SIG-M5 treated with dmso at 0.1 percent for 504 hours (cell line): ENCODE measurements around the gene INTS6.

Source experiments
- DNase-seq: peaks from one replicate; lab custom pipeline; 2025; ENCODE audit not compliant: unreplicated experiment; lab: John Stamatoyannopoulos, UW

Gene INTS6, protein sequence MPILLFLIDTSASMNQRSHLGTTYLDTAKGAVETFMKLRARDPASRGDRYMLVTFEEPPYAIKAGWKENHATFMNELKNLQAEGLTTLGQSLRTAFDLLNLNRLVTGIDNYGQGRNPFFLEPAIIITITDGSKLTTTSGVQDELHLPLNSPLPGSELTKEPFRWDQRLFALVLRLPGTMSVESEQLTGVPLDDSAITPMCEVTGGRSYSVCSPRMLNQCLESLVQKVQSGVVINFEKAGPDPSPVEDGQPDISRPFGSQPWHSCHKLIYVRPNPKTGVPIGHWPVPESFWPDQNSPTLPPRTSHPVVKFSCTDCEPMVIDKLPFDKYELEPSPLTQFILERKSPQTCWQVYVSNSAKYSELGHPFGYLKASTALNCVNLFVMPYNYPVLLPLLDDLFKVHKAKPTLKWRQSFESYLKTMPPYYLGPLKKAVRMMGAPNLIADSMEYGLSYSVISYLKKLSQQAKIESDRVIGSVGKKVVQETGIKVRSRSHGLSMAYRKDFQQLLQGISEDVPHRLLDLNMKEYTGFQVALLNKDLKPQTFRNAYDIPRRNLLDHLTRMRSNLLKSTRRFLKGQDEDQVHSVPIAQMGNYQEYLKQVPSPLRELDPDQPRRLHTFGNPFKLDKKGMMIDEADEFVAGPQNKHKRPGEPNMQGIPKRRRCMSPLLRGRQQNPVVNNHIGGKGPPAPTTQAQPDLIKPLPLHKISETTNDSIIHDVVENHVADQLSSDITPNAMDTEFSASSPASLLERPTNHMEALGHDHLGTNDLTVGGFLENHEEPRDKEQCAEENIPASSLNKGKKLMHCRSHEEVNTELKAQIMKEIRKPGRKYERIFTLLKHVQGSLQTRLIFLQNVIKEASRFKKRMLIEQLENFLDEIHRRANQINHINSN

DNA sequence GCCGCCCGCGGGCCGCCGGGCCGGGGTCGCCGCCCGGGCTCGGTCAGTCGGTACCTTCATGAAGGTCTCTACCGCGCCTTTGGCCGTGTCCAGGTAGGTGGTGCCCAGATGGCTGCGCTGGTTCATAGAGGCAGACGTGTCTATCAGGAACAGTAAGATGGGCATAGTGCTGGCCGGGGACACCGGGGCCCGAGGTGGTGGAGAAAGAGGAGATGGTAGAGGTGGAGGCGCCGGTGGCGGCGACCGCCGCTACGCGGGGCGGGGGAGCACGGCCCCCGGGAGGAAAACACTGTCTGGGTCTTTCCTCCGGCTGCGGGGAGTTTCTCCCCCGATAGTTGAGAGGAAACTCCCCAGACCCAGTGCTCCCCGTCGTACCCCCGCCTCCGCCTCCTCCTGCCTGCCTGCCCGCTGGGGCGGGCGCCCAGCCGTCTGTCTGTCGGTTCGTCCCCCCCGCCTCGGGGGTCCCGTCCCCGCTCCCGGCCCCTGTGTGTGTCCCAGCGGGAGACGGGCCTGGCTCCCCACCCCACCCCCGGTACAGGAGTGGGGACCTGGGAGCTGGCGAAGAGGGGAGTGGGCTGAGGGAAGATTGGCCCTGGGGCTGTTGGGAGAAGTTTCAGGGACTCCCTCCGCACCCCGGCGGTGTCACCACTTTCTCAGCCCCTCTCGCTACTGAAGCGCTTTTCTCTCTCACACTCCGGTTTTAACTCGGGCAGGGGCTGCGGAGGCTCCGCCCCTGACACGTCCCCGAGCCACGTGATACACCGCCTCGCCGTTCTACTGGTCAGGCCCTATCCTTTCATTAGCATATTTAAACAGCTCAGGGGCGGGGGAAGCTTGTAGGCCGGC lies at the start of gene INTS6:
Gene INTS6 (minus strand): TSS at position 676 of the 846 bp plus-strand sequence. CDS start 511 bp downstream, at position 165.
- peak; percentile 99 for DNase-seq

- DNase-seq: peak; percentile 7
These were observed 49.4 kb upstream of the INTS6 start for GRCh38 chr13:51502153-51502651.

DNA sequence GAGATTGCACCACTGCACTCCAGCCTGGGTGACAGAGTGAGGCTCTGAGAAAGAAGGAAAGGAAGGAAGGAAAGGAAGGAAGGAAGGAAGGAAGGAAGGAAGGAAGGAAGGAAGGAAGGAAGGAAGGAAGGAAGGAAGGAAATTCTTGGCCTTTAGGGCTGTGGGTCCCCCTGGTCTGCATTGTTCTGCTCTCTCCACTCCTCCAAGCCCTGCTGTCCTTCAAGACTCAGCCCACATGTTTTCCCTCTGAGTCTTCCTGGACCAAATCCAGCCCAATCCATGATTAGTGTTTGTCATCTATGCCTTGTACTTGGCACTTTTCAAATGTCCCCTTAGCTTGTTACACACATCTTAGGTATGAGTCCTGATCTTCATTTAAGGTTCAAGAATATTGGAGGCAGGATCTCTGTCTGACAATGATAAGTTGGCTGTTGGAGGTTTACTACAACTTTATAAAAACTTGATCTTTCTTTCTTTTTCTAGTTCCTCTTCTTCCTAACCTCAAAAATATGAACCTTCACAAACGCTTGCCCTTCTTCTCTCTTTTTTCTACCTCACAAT lies 48.8 kb upstream of the INTS6 start:
- DNase-seq: no peak

- no peak for DNase-seq
These were observed 48.3 kb upstream of the INTS6 start for GRCh38 chr13:51501096-51501495.

DNA sequence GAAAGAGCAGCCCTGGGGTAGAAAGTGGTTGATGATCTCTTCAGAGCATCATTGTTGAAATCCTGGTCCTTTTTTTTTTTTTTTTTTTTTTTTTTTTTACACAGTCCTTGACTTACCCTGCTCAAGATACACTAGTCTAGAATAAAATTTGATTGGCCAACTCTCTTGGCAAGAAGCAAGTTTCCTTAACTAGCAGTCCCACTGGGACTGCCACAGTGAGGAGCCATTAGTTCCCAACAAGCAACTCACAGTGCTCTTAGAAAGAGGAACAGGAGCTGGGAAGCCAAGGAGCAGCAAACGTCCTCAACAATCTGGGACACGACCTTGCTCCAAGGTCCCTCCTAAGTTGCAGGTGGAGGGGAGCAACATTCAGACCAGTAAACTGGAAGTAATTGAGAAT lies 47.9 kb upstream of the INTS6 start:
- DNase-seq: no peak

GRCh38 chr13:51499841-51500240 lies 47.0 kb upstream of the INTS6 start:
- DNase-seq: no peak

DNA sequence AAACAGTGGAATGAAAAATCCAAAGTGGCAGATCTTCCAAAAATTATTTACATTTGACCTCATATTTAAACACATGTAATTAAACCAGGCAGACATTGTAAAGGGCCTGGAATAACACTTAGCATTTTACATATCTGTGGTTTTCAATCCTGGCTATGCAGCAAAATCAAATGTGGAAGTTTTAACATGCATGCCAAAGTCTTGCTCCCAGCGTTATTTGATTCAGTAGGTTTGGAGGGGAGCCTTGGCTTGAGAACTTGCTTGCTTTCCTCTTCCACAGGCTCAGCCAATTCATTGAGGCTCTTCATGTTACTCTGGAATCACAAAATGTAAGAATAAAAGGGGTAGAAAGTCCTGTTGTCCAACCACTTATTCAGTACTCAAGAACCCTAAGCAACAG lies 42.5 kb upstream of the INTS6 start:
- no peak for DNase-seq

DNA sequence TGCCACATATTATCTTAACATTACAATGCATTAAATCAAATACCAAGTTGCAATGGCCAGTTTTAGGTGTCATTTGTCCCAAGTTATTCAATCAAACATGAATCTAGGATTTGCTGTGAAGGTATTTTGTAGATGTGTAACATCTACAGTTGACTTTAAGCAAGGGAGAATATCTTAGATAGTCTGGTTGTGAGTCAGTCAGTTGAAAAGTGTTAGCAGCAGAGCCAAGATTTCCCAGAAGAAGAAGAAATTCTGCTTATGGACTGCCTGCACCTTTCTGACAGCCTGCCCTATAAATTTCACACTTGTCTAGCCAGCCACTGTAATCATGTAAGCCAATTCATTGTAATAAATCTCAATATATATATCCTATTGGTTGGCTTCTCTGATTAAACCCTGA lies 41.3 kb upstream of the INTS6 start:
- DNase-seq: no peak

DNA sequence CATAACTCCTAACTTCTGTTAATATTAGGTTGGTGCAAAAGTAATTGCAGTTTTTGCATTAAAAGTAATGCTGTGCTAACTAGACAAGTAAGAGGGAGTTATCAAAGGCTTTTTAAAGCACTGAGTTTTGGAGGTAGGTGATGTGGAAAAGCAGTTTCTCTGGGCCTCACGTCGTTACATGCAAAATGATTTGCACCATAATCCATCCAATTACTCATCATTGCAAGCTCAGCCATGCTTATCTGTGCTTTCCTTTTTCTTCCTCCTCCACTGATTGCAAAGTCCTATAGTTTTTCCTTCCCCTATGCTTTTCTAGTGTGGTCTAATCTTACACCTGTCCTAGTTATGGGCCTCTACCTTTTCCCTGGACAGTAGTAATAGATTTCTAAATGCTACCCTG lies 35.4 kb upstream of the INTS6 start:
- DNase-seq: no peak

GRCh38 chr13:51481656-51482055 lies 28.8 kb upstream of the INTS6 start:
- DNase-seq: no peak

DNA sequence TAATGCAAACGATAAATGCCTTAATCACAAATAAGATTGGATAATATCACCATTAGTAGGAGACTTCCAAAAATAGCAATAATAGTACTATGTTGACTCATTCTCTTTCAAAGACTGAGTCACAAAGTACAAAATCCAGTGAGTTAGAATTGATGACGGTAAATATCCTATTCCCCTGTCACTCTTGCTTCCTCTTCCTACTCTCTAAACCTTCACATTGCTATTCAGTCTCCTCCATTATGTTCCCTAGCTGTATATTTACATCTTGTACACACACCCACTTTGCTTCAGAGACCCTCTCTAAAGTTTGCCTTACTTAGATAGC lies 26.3 kb upstream of the INTS6 start:
- no peak for DNase-seq

DNA sequence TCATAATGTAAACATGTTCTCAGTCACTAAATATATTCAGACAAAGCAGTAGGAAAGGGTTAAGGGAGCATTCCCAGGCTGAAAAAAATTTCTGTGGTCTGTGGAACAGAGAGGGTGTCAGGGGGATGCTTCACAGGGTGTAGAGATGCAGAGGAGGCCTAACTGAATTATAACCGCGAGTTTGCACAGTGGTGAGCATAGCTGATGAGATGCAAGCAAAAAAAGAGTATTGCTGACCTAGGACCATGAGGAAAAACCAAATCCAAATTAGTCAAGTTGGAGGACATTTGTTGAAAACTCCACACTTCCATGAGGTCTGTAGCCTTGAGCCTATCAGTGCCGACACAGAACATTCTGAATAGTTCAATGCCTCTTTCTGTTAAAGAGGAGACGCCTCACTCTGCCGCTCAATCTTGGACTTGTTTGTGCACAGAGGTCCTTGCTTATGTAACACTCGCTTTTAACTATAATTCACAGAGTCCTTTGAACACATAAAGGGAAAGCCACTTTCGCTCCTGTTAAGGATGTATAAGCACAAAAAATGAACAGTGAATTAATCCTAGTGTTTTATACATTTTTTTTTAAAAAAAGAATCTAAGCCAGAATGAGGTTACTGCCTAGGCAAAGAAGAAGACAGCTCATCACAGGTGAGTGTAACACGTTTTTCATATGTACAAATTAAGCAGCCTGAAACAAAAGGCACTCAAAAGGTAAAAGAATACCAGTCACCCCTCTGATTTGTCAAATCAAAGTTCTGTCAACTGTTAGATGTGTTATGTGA lies 25.8 kb upstream of the INTS6 start:
- no peak for DNase-seq

GRCh38 chr13:51477653-51478324 lies 25.0 kb upstream of the INTS6 start:
- DNase-seq: no peak

- no peak for DNase-seq
These were observed 24.3 kb upstream of the INTS6 start for GRCh38 chr13:51477149-51477548.

GRCh38 chr13:51475727-51476501 lies 23.1 kb upstream of the INTS6 start:
- DNase-seq: no peak

- DNase-seq: no peak
These were observed 17.0 kb upstream of the INTS6 start for GRCh38 chr13:51469790-51470189.

GRCh38 chr13:51467730-51468129 lies 14.9 kb upstream of the INTS6 start:
- no peak for DNase-seq

DNA sequence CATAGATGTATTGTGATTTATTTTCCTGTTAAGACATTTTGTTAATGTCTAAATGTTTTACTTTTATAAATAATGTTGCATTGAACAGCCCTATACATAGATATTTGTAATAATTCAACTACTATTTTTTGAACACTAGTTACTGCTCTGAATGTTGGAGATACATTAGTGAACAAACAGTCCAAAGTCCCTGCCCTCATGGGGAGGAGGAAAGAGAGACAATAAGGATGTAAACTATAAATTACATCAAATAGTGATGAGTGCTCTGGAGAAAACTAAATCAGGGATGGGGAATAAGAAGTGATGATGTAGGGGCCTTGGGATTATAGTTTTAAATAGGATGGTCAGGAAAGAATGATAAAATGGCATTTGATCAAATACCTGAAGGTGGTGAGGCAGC lies 12.3 kb upstream of the INTS6 start:
- DNase-seq: no peak
